Activated T-helper 9 cell treated with anti-CD3 and anti-CD28 coated beads, Interleukin-2, amount 50 U/mL, for 16 hours (primary cell): ENCODE measurements around the gene SLC7A10.
A peak's percentile ranks its signal among the peaks of the same experiment; 100 is the strongest.

ENCODE experiments used
- DNase-seq: peaks from one replicate; pipeline ENCODE4 v3.0.0-alpha.2; 2020; ENCODE audit warnings: low read depth

SLC7A10 gene

DNA sequence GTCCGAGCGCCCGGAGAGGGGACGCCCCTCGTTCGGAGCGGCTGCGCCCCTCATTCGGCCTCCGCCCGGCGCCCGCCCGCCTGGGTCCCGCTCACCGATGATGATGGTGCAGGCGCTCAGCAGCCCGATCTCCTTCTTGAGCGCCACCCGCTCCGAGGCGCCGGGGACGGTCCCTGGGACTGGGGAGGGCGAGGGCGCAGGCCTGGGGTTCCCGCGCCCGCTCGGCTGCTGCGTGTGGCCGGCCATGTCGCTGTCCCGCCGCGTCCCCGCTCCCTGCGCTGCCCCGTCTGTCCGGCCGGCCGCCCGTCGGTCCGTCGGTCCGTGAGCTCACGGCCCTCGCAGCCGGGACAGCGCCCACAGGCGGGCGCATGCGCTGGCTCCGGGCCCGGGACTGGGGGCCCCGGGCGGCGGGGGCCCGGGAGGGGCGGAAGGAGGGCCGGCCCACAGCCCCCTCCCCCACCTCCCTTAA is at the start of gene SLC7A10:
SLC7A10 (minus strand) TSS at position 393 of the 469 bp plus-strand sequence; CDS start at position 246, 147 bp downstream.
- DNase-seq: no peak

GRCh38 chr19:33274663-33275558 is 49.3 kb upstream of the SLC7A10 start:
- DNase-seq: no peak

- DNase-seq: peak; percentile 16
These were observed 48.4 kb upstream of the SLC7A10 start for GRCh38 chr19:33273881-33274662.

DNA sequence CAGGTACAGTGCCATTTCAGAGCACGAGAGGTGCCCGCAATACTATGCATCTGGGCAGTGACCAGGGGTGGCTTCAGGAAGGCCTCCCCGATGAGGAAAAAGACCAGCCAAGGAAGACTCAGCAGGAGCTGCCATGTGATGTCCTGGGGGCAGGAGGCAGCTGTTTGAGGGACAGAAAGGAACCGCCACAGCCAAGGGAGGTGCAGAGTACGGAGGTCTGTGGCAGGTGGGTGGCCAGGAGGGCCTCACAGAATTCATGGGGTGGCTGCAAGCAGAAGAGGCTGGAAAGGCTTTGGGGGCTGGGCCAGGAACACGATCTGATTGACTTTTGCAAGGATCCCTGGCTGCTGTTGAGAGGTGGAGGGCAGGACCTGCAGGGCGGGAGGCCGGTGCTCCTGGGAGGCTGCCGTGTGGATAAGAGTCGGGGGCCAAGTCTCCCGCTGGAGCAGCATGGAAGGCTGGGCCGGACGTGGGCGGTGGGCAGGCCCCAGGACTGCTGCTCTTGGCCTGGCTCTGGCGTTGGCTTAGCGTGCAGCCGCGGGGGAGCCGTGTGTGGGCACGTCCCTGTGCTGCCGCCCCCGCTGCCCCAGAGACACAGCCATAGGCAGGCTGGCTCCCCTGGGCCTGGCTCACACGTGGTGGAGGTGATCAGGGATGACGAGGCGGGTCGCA is 47.6 kb upstream of the SLC7A10 start:
- no peak for DNase-seq

- DNase-seq: no peak
These were observed 45.8 kb upstream of the SLC7A10 start for GRCh38 chr19:33271246-33272021.

DNA sequence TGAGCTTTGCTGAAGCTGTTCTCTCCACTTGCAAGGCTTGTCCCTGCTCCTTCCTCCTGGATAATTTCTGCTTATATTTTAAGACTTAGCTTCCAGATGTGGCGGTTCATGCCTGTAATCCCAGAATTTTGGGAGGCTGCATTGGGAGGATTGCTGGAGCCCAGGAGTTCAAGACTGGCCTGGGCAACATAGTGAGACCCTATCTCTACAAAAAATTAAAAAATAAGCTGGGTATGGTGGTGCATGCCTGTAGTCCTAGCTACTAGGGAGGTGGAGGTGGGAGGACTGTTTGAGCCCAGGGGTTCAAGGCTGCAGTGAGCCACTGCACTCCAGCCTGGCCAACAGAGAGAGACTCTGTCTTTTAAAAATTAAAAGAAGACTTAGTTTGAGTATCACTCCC is 45.1 kb upstream of the SLC7A10 start:
- DNase-seq: no peak

DNA sequence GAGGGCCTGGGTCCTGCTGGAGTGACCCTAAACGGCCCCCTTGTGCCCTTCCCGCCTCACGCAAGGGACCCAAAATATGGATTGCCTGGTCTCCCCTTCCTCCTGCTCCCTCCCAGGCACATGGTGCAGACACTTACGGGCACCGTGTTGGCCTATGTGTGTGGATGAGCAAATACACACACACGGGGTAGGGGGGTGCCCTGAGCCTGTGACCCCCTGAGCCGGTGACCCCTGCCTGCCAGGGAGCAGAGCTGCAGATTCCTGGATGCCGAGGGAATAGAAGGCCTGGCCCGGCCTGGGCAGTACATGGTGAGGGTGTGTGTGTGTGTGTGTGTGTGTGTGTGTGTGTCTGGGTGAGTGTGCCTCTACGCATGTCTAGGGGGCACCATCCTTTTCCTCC is 43.4 kb upstream of the SLC7A10 start:
- DNase-seq: no peak

DNA sequence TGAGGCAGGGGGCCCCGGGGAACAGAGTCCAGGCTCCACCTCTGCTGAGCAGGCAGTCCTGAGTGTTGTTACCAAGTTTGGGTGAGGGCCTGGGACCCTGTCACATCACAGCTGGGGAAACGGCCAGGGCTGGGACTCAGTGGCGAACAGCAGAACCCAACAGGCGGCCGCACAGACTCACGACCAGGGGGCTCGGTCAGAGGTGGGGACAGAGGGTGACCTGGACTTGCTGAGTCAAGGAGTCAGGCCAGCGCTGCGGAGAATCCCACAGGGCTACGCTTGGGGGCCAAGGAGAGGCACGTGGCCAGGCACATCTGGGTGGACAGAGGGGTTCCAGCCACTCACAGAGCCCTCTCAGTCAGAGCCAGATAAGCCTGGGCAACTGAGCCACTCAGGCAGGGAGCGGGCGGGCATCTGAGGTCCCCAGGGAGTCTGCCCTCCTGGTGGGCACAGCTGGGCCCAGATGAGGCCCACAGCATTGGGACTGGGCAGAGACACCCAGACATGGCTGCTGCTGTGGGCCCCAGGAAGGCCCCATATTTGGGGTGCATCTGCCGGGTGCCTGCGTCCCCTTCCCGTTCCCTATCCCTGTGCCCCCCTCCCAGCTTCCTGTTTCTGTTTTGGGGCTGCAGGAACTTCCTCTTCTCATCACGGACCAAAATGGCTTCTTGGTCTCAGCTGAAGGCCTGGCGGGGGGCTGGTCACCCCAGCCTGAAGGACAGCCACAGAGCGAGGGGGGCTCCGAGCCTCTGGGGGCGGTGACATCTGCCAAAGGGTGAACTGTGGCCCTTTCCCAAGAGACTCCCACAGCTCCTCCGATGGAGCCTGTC is 42.7 kb upstream of the SLC7A10 start:
- DNase-seq: no peak

DNA sequence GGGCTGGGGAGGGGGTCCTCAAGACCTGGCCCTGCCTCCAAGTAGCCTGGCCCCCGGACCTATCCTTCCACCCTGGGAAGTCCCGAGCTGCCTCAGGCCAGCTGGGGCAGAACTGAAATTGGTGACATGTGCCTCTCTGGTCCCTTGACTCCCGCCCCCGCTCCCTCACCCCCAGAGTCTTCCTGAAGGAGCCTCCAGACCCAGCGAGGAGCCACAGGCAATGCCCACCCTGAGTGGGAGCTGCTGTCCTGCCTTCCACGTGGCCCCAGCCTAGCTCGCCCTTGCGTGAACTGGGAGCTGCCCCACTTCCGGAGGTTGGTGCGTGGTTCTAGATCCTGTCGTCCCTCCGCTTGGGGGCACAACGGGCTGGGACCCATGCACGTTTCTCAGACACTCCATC is 42.1 kb upstream of the SLC7A10 start:
- DNase-seq: no peak

DNA sequence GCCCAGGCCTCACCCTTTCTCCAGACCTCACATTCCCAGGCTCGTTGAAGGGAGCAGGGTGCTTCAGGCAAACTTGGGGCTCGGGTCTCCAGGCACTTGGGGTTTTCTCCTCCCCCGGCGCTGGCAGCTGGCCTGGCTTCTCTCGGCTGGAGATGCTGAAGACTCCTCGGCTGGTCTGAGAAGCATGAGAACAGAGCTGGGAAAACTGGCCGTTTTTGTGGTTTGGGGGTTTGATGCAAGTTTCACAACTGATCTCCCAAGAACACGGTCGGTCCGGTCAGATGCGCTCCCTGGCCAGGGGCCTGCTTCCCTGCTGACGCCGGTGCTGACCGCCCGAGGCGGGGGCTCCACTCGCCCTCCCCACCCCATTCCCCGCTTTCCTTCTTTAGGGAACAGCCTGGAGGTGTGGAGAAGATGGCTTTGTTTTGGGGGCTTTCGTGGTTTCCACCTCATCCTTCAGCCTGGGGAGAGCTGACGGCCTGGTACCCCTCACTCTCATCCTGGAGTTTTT is 41.4 kb upstream of the SLC7A10 start:
- no peak for DNase-seq

DNA sequence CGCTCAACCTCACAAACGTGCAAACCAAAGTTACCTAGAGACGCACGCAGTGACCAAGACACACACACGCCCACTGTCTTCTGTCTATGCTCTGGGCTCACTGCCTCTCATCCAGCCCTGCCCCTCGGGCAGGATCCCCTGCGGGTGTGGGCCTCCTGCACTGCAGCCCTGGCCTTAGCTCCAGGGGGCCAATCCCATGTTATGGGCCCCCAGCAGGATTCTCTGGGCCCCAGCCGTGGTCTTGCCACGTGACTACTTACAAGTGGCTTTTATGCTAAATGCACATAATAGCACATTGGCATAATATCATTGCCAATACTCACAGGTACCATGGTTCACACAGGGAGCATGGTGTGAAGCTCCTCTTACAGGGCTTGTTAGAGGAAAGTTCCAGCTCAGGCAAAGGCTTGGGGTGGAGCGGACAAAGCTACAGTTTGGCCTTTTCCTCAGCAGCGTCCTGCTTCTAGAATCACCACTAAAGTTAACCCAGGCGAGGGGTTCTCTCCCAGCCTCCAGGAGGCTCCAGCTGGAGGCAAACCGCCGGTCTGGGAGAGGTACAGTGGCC is 39.3 kb upstream of the SLC7A10 start:
- DNase-seq: no peak

DNA sequence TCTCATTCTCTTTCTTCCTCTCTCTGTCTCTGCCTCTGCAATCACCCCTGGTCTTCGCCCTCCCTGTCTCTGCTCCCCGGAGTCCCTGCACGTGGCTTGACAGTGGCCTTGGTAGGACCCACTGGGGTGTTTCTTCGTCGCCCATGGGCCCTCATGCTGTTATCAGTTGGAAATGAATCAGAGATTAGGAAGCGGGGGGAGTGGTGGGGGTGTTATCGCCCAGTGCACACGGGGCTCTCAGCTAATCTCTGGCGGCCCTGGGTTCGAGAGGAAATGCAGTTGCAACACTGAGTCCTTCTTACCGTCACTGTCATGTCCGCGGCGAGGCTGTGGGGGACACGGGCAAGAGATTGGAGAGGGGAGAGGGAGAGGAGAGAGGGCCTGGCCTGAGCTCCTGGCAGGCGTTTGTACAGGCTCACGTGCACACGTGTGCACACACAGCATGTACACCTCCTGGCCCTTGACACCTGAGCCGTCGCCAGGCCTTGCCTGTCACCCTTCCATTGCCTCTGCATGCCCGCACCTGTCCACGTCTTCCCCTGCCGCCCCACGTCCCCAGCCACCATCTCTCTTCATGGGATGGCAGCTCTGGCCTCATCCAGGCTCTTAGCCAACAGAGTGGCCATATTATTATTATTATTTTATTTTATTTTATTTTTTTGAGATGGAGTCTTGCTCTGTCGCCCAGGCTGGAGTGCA is 37.8 kb upstream of the SLC7A10 start:
- no peak for DNase-seq

GRCh38 chr19:33261511-33262189 is 36.0 kb upstream of the SLC7A10 start:
- no peak for DNase-seq

- no peak for DNase-seq
These were observed 35.2 kb upstream of the SLC7A10 start for GRCh38 chr19:33260628-33261418.

DNA sequence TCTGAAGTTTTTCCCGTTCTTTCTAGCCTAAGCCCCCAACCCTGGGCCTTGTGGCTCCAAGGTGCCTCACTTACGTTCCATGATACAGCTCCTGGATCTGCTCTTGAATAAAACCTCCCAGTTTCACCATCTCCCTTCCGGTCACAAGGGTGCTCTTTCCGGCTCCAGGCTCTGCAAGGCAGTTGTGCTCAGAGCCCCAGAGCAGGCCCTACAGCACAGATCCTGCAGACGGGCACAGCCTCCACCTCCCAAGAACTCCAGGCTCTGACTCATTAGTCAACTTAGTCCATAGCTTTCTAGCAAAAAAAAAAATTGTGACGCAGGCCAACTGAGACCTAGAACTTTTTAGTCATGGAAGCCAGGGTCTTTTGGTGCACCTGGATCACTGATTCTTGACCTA is 33.9 kb upstream of the SLC7A10 start:
- DNase-seq: no peak

GRCh38 chr19:33257828-33258227 is 32.2 kb upstream of the SLC7A10 start:
- no peak for DNase-seq

DNA sequence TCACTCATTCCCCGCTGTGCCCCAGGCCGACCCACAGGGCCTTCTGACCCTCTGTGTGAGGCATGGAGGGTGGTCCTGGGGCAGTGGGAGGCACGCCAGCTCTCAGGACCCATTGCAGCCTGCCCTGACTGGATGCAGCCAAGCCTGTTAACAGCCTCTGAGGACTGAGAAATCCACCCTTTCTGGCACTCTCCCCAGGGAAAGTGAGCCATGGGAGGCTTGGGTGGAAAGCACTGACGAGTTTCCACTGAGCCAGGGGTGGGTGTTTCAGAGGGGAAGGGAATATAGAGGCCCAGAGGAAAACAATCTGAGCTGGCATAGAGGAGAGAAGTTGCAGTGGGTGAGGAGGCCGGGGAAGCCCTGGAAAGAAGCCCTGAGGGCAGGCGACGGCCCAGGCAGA is 30.6 kb upstream of the SLC7A10 start:
- DNase-seq: no peak

DNA sequence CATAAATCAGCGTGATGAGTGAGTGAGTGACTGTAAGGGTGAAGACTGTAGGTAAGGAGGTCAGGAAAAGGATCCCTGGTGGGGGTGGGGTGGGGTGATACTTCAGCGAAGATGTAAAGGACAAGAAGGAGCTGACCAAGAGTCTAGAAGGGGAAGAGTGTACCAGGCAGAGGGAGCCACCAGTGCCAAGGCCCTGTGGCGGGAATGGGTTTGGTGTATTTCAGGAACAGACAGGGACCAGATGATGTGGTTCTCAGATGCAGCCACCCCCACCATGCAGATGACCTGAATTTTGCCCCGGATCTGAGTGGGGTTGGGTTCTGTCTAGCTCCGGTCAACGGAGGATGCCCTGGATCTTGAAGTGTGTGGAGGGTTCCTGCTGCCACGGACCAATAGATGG is 30.1 kb upstream of the SLC7A10 start:
- no peak for DNase-seq
